ENCODE results near the gene STK32B.
"Not testable (repeated sequence)": the region's sequence is repeated elsewhere in the genome, so short reads cannot be mapped to it uniquely, and the experiment has no call there.

The STK32B gene

GRCh38 chr4:5435201-5435600 lies 383.9 kb downstream of the STK32B start:
- no peaks in the 10 kb centered on the region for H3K27me3 Mint-ChIP-seq
- H3K9me3 Mint-ChIP-seq, result peaks cover 14% of the 10 kb centered on the region
- no peaks in the 10 kb centered on the region for H3K36me3 Mint-ChIP-seq (ENCODE audit: low read depth)
- H3K27ac Mint-ChIP-seq, result no peak overlapping the region
- H3K4me3 Mint-ChIP-seq, result no peak overlapping the region
- H3K4me1 Mint-ChIP-seq (ENCODE audit: low read depth), result no peaks in the 10 kb centered on the region

GRCh38 chr4:5435823-5436222 lies 384.5 kb downstream of the STK32B start:
- Mint-ChIP-seq H3K27ac (no peak overlapping the region), H3K4me1 (ENCODE audit: low read depth) (no peaks in the 10 kb centered on the region), H3K4me3 (no peak overlapping the region), H3K27me3 (no peaks in the 10 kb centered on the region), H3K36me3 (ENCODE audit: low read depth) (no peaks in the 10 kb centered on the region), H3K9me3 (peaks cover 8% of the 10 kb centered on the region)

GRCh38 chr4:5443976-5444802 lies 392.9 kb downstream of the STK32B start:
- not testable (repeated sequence) for H3K4me1 Mint-ChIP-seq (ENCODE audit: low read depth)

GRCh38 chr4:5444918-5445517 lies 393.7 kb downstream of the STK32B start:
- no peak overlapping the region for H3K27ac Mint-ChIP-seq
- no peaks in the 10 kb centered on the region for H3K27me3 Mint-ChIP-seq
- no peaks in the 10 kb centered on the region for H3K4me1 Mint-ChIP-seq (ENCODE audit: low read depth)
- H3K9me3 Mint-ChIP-seq, result no peaks in the 10 kb centered on the region
- no peak overlapping the region for H3K4me3 Mint-ChIP-seq
- H3K36me3 Mint-ChIP-seq (ENCODE audit: low read depth), result no peaks in the 10 kb centered on the region

More at GRCh38 chr4:5443976-5444802, 392.9 kb downstream of the STK32B start:
- H3K4me3 Mint-ChIP-seq; H3K27me3 Mint-ChIP-seq; H3K36me3 Mint-ChIP-seq (ENCODE audit: low read depth); H3K9me3 Mint-ChIP-seq; H3K27ac Mint-ChIP-seq: not testable (repeated sequence)

DNA sequence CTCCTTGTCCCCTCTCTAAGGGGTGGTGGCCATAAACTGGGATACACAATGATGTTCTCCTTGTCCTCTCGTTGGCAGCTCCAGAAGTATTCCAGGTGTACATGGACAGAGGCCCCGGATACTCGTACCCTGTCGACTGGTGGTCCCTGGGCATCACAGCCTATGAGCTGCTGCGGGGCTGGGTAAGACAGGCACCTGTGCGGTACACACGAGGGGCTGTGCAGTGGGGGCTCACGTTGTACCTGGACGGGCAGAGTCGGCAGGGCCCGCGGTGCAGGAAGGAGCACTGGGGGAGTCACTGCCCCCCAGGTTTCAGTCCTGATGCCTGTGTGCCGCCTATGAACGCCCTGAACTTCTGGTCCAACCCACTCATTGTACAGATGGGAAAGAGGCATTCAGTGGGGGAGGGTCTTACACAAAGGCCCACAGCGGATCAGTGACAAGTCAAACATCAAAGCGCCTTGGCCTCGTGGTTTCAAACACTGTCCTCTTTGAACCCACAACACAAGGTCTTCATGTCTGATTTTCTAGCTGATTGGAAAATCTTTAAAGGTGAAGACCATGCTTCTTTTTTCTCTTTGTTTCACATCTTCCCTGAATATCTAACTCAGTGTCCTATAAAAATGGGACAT lies 395.4 kb downstream of the STK32B start:
- Mint-ChIP-seq H3K4me1 (ENCODE audit: low read depth) (no peaks in the 10 kb centered on the region), H3K9me3 (no peaks in the 10 kb centered on the region), H3K4me3 (no peak overlapping the region), H3K27me3 (no peaks in the 10 kb centered on the region), H3K27ac (no peak overlapping the region), H3K36me3 (ENCODE audit: low read depth) (no peaks in the 10 kb centered on the region)

GRCh38 chr4:5447755-5448154 lies 396.5 kb downstream of the STK32B start:
- no peak overlapping the region for H3K27ac Mint-ChIP-seq
- no peaks in the 10 kb centered on the region for H3K36me3 Mint-ChIP-seq (ENCODE audit: low read depth)
- H3K27me3 Mint-ChIP-seq, result no peaks in the 10 kb centered on the region
- H3K9me3 Mint-ChIP-seq, result no peaks in the 10 kb centered on the region
- no peak overlapping the region for H3K4me3 Mint-ChIP-seq
- H3K4me1 Mint-ChIP-seq (ENCODE audit: low read depth), result no peaks in the 10 kb centered on the region

GRCh38 chr4:5448221-5448620 lies 396.9 kb downstream of the STK32B start:
- no peaks in the 10 kb centered on the region for H3K36me3 Mint-ChIP-seq (ENCODE audit: low read depth)
- H3K9me3 Mint-ChIP-seq, result no peaks in the 10 kb centered on the region
- no peak overlapping the region for H3K27ac Mint-ChIP-seq
- no peak overlapping the region for H3K4me3 Mint-ChIP-seq
- no peaks in the 10 kb centered on the region for H3K27me3 Mint-ChIP-seq
- no peaks in the 10 kb centered on the region for H3K4me1 Mint-ChIP-seq (ENCODE audit: low read depth)

GRCh38 chr4:5451243-5451642 lies 400.0 kb downstream of the STK32B start:
- Mint-ChIP-seq H3K9me3 (no peaks in the 10 kb centered on the region), H3K27ac (no peak overlapping the region), H3K27me3 (no peaks in the 10 kb centered on the region), H3K4me1 (ENCODE audit: low read depth) (no peaks in the 10 kb centered on the region), H3K4me3 (no peak overlapping the region), H3K36me3 (ENCODE audit: low read depth) (no peaks in the 10 kb centered on the region)

DNA sequence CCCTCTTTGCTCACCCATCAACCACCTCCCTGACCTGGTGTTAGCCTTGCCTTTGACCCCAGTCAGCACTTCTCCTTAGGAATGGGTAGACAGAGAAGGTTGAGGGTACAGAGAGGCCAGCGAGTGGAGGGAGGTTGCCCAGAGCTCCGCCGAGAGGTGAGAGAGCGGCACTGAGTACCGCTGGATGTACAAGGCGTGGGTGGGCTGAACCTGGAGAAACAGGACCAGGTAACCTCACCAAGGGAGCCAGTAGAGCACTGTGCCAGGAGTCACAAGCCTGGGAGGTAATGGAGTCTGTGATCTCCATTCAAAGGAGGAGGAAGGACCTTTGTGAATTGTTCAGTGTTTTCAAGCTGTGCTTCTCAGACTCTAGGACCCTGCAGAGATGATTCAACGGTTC lies 400.9 kb downstream of the STK32B start:
- H3K36me3 Mint-ChIP-seq (ENCODE audit: low read depth), result no peaks in the 10 kb centered on the region
- no peak overlapping the region for H3K4me3 Mint-ChIP-seq
- H3K9me3 Mint-ChIP-seq, result no peaks in the 10 kb centered on the region
- H3K27me3 Mint-ChIP-seq, result no peaks in the 10 kb centered on the region
- H3K27ac Mint-ChIP-seq, result no peak overlapping the region
- no peaks in the 10 kb centered on the region for H3K4me1 Mint-ChIP-seq (ENCODE audit: low read depth)

- H3K27ac Mint-ChIP-seq, result no peak overlapping the region
- H3K4me1 Mint-ChIP-seq (ENCODE audit: low read depth), result no peaks in the 10 kb centered on the region
Observed at GRCh38 chr4:5455003-5455585, 403.8 kb downstream of the STK32B start.

GRCh38 chr4:5456296-5456845 lies 405.1 kb downstream of the STK32B start:
- Mint-ChIP-seq H3K36me3 (ENCODE audit: low read depth) (no peaks in the 10 kb centered on the region), H3K9me3 (no peaks in the 10 kb centered on the region), H3K4me3 (no peak overlapping the region), H3K4me1 (ENCODE audit: low read depth) (no peaks in the 10 kb centered on the region), H3K27ac (no peak overlapping the region), H3K27me3 (no peaks in the 10 kb centered on the region)

More at GRCh38 chr4:5455003-5455585, 403.8 kb downstream of the STK32B start:
- Mint-ChIP-seq H3K36me3 (ENCODE audit: low read depth) (no peaks in the 10 kb centered on the region), H3K27me3 (no peaks in the 10 kb centered on the region), H3K4me3 (no peak overlapping the region), H3K9me3 (no peaks in the 10 kb centered on the region)

GRCh38 chr4:5458676-5459075 lies 407.4 kb downstream of the STK32B start:
- no peak overlapping the region for H3K4me3 Mint-ChIP-seq
- H3K27me3 Mint-ChIP-seq, result no peaks in the 10 kb centered on the region
- H3K27ac Mint-ChIP-seq, result no peak overlapping the region
- no peaks in the 10 kb centered on the region for H3K36me3 Mint-ChIP-seq (ENCODE audit: low read depth)
- H3K4me1 Mint-ChIP-seq (ENCODE audit: low read depth), result no peaks in the 10 kb centered on the region
- no peaks in the 10 kb centered on the region for H3K9me3 Mint-ChIP-seq

DNA sequence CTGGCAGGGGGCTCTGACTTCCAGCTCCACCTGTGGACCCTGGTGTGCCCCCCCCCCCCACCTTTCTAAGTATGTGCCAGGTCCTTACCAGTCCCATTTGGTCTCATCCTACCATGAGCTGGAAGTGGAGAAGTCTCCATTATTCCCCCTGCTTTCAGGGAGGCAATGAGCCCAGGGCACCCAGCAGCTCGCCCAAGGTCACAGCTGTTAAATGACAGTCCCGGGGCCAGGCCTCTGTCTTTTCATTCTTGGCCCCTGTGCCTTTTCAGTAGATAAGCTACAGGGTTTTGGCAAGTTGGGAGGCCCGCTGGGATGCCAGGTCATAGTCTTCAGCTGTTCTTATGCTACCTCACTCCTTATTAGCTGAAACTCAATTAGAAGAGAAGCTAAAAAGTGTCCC lies 408.0 kb downstream of the STK32B start:
- no peak overlapping the region for H3K4me3 Mint-ChIP-seq
- H3K27me3 Mint-ChIP-seq, result no peaks in the 10 kb centered on the region
- no peaks in the 10 kb centered on the region for H3K36me3 Mint-ChIP-seq (ENCODE audit: low read depth)
- H3K27ac Mint-ChIP-seq, result no peak overlapping the region
- H3K9me3 Mint-ChIP-seq, result no peaks in the 10 kb centered on the region
- H3K4me1 Mint-ChIP-seq (ENCODE audit: low read depth), result no peaks in the 10 kb centered on the region

- Mint-ChIP-seq H3K27ac (no peak overlapping the region), H3K9me3 (no peaks in the 10 kb centered on the region), H3K4me1 (ENCODE audit: low read depth) (no peaks in the 10 kb centered on the region), H3K27me3 (no peaks in the 10 kb centered on the region), H3K36me3 (ENCODE audit: low read depth) (no peaks in the 10 kb centered on the region), H3K4me3 (no peak overlapping the region)
Observed at GRCh38 chr4:5460106-5460801, 409.0 kb downstream of the STK32B start.

Data from stimulated activated naive CD8-positive, alpha-beta T cell treated with anti-CD3 and anti-CD28 coated beads, Interleukin-15, Interleukin-2, amounts not matched to agents 100 ng/mL and 50 ng/mL, for 24 hours (primary cell).